Ovary (tissue), 3 donors: ENCODE results near the gene TTLL9.
"Not testable (repeated sequence)": the region's sequence is repeated elsewhere in the genome, so short reads cannot be mapped to it uniquely, and the experiment has no call there.

ENCODE experiments used
- POLR2A ChIP-seq: fragments of 450-650 bp; IDR thresholded peaks from one replicate; pipeline ENCODE4 v1.6.1; 2017; ENCODE audit warnings: antibody characterized with exemption, mild to moderate bottlenecking, moderate library complexity
- TF ChIP-seq, protein P1 (sequence below), 3 donors: fragments of 450-650 bp in 2 of 3; fragments of 200-600 bp in 1 of 3; IDR thresholded peaks; one replicate each; pipeline versions ENCODE4 v1.5.1 to v1.8.0; 2016 to 2022; ENCODE audit warnings: antibody characterized with exemption in 3 of 3, mild to moderate bottlenecking in 1 of 3
- donor health status: DM: no; HTN: no; CAD: no.

DNA sequence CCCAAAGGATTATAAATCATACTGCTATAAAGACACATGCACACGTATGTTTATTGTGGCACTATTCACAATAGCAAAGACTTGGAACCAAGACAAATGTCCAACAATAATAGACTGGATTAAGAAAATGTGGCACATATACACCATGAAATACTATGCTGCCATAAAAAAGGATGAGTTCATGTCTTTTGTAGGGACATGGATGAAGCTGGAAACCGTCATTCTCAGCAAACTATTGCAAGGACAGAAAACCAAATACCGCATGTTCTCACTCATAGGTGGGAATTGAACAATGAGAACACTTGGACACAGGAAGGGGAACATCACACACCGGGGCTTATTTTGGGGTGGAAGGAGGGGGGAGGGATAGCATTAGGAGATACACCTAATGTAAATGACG lies 51.0 kb downstream of the TTLL9 start:
- TF ChIP-seq, protein P1, sequence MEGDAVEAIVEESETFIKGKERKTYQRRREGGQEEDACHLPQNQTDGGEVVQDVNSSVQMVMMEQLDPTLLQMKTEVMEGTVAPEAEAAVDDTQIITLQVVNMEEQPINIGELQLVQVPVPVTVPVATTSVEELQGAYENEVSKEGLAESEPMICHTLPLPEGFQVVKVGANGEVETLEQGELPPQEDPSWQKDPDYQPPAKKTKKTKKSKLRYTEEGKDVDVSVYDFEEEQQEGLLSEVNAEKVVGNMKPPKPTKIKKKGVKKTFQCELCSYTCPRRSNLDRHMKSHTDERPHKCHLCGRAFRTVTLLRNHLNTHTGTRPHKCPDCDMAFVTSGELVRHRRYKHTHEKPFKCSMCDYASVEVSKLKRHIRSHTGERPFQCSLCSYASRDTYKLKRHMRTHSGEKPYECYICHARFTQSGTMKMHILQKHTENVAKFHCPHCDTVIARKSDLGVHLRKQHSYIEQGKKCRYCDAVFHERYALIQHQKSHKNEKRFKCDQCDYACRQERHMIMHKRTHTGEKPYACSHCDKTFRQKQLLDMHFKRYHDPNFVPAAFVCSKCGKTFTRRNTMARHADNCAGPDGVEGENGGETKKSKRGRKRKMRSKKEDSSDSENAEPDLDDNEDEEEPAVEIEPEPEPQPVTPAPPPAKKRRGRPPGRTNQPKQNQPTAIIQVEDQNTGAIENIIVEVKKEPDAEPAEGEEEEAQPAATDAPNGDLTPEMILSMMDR (IDR thresholded peaks at IDR 0.05): not testable (repeated sequence)
- TF ChIP-seq POLR2A: not testable (repeated sequence)
